RCC 7860 (cell line): ENCODE results near the gene PCDHA1.
"Not testable (repeated sequence)": the region's sequence is repeated elsewhere in the genome, so short reads cannot be mapped to it uniquely, and the experiment has no call there.

Experiments
- DNase-seq: peaks from one replicate; pipeline ENCODE4 v3.0.0-alpha.2; 2015; ENCODE audit warnings: low spot score
- FAIRE-seq: peaks from 2 replicates; lab custom pipeline; 2012; peaks lifted over from hg19 to GRCh38; lab: Jason Lieb, UNC

PCDHA1 gene

GRCh38 chr5:140848139-140849102 is 62.5 kb downstream of the PCDHA1 start, which contains the start of gene PCDHA9:
Gene PCDHA9 (plus strand): TSS chr5:140848382. CDS start chr5:140848496, 114 bp downstream.
- DNase-seq, FAIRE-seq: not testable (repeated sequence)

DNA sequence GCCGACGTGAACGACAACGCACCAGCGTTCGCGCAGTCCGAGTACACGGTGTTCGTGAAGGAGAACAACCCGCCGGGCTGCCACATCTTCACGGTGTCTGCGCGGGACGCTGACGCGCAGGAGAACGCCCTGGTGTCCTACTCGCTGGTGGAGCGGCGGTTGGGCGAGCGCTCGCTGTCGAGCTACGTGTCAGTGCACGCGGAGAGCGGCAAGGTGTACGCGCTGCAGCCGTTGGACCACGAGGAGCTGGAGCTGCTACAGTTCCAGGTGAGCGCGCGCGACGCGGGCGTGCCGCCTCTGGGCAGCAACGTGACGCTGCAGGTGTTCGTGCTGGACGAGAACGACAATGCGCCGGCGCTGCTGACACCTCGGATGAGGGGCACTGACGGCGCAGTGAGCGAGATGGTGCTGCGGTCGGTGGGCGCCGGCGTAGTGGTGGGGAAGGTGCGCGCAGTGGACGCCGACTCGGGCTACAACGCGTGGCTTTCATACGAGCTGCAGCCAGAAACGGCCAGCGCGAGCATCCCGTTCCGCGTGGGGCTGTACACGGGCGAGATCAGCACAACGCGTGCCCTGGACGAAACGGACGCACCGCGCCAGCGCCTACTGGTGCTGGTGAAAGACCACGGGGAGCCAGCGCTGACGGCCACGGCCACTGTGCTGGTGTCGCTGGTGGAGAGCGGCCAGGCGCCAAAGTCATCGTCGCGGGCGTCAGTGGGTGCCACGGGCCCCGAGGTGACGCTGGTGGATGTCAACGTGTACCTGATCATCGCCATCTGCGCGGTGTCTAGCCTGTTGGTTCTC is 64.1 kb downstream of the PCDHA1 start:
- FAIRE-seq, DNase-seq: not testable (repeated sequence)

GRCh38 chr5:140855772-140856674 is 70.1 kb downstream of the PCDHA1 start, which contains the start of gene PCDHA10:
Gene PCDHA10 (plus strand): TSS chr5:140855897. CDS start chr5:140856049, 152 bp downstream.
- FAIRE-seq, result no peak
- peak; percentile 6 for DNase-seq

GRCh38 chr5:140857177-140857986 is 71.4 kb downstream of the PCDHA1 start:
- DNase-seq (no peak), FAIRE-seq (no peak)

GRCh38 chr5:140857987-140858240 is 72.0 kb downstream of the PCDHA1 start:
- no peak for FAIRE-seq

DNA sequence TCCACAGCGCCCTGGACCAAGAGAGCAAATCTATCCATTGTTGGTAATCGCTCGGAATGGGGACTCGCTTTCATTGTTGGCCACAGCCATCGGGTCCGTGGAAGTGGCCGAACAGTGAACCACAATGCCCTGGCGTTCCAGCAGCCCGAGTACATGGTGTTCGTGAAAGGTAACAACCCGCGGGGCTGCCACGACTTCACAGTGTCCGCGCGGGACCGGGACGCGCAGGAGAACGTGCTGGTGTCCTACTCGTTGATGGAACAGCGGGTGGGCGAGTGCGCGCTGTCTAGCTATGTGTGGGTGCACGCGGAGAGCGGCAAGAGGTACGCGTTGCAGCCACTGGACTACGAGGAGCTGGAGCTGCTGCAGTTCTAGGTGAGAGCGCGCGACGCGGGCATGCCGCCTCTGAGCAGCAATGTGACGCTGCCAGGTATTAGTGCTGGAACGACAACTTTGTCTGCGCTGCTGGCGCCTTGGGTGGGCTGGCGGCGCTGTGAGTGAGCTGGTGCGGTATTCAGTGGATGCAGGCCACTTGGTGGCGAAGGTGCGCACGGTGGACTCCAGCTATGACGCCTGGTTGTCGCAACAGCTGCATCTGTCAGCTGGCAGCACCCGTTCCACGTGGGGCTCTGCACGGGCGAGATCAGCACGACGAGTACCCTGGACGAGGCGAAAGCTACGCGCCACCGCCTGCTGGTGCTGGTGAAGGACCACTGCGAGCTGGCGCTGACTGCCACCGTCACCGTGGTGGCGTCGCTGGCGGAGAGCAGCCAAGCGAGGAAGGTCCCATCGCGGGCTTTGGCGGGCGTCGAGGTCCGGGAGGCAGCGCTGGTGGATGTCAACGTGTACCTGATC is 76.7 kb downstream of the PCDHA1 start:
- DNase-seq, result no peak
- no peak for FAIRE-seq

More at GRCh38 chr5:140857987-140858240, 72.0 kb downstream of the PCDHA1 start:
- no peak for DNase-seq

DNA sequence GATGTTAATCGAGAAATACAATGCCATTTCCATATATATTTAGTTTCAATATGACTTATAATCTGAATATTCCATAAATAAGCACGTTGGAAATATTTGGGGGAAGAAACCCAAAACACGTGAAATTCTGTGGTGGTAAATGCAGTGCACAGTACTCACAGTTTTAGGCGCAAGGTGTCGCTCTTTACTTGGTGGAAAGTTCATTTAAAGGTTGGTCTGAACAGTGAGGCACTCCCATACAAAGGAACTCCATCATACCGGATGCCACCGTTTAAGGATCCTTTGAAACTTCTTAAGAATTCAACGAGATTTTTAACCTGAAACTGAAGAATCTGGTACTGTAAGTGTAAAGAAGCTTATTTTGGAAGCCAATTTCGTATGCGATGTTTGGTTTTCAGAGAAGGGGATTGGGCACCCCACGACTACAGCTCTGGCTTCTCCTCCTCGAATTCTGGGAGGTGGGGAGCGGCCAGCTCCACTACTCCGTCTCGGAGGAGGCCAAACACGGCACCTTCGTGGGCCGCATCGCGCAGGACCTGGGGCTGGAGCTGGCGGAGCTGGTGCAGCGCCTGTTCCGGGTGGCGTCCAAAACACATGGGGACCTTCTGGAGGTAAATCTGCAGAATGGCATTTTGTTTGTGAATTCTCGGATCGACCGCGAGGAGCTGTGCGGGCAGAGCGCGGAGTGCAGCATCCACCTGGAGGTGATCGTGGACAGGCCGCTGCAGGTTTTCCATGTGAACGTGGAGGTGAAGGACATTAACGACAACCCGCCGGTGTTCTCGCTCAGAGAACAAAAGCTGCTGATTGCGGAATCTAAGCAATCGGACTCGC is 83.0 kb downstream of the PCDHA1 start, which contains the start of gene PCDHA11:
Gene PCDHA11 (plus strand): TSS at position 237 of the 834 bp plus-strand sequence. CDS start 147 bp downstream, at position 384.
- FAIRE-seq (no peak), DNase-seq (no peak)

GRCh38 chr5:140869555-140869886 is 83.6 kb downstream of the PCDHA1 start:
- FAIRE-seq, result no peak
- DNase-seq, result no peak

GRCh38 chr5:140870221-140871201 is 84.6 kb downstream of the PCDHA1 start:
- DNase-seq, result no peak
- FAIRE-seq, result no peak

- FAIRE-seq, result no peak
- DNase-seq, result no peak
Measured at GRCh38 chr5:140875085-140876065, 89.4 kb downstream of the PCDHA1 start, which contains the start of gene PCDHA12. Gene PCDHA12 (plus strand): TSS chr5:140875308. CDS start chr5:140875473, 165 bp downstream.

- not testable (repeated sequence) for FAIRE-seq, DNase-seq
Measured at GRCh38 chr5:140876541-140877261, 90.8 kb downstream of the PCDHA1 start.

DNA sequence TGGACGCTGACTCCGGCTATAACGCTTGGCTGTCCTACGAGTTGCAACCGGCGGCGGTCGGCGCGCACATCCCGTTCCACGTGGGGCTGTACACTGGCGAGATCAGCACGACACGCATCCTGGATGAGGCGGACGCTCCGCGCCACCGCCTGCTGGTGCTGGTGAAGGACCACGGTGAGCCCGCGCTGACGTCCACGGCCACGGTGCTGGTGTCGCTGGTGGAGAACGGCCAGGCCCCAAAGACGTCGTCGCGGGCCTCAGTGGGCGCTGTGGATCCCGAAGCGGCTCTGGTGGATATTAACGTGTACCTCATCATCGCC is 91.3 kb downstream of the PCDHA1 start:
- FAIRE-seq (no peak), DNase-seq (no peak)

DNA sequence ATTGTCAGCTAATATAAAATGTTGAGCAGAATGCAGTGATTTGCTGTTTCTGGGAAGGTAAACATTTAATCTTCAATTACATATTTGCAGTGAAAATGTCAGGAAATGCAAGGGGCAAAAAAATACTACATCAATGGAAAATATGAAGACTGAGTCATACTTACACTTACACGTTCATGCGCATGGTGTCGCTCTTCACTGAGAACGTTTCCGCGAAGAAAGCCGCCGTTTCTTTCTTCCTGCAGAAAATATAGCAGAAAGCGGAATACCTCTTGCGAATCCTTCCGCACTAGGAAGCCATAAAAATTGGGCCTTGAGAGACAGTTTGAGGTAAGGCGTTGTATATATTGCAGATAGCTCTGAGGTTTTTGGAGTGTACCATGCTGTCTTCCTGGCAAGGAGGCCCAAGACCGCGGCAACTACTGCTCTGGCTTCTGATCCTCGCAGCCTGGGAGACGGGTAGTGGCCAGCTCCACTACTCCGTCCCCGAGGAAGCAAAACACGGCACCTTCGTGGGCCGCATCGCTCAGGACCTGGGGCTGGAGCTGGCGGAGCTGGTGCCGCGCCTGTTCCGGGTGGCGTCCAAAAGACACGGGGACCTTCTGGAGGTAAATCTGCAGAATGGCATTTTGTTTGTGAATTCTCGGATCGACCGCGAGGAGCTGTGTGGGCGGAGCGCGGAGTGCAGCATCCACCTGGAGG is 96.1 kb downstream of the PCDHA1 start, which contains the start of gene PCDHA13:
Gene PCDHA13 (plus strand): TSS at position 236 of the 702 bp plus-strand sequence. CDS start 145 bp downstream, at position 381.
- FAIRE-seq (no peak), DNase-seq (no peak)

- FAIRE-seq, result no peak
- no peak for DNase-seq
Measured at GRCh38 chr5:140882591-140882899, 96.6 kb downstream of the PCDHA1 start.
